WI38 (cell line): ENCODE data around the gene NDUFB11.

Experiments
- H3K4me3 ChIP-seq: 2 replicates; pipeline ENCODE4 v1.5.1; 2011; ENCODE audit warnings: low read depth, mild to moderate bottlenecking, control low read depth, low read length
- TF ChIP-seq, protein P1 (sequence below): IDR thresholded peaks from 2 replicates; pipeline ENCODE4 v1.5.1; 2012; ENCODE audit warnings: low read depth, mild to moderate bottlenecking, control low read depth, low read length

The NDUFB11 gene

DNA sequence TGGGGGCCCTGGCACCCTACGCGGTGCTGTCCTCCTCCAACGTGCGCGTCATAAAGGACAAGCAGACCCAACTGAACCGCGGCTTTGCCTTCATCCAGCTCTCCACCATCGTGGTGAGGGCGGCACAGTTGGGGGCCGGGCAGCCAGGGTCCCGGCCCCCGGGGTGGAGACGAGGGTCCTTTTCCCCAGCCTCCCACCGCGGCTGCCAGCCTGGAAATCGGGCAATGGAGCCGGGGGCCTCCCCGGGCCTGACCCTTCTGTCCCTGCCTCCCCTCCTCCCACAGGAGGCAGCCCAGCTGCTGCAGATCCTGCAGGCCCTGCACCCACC, 35.4 kb upstream of the NDUFB11 start:
- TF ChIP-seq, protein P1, sequence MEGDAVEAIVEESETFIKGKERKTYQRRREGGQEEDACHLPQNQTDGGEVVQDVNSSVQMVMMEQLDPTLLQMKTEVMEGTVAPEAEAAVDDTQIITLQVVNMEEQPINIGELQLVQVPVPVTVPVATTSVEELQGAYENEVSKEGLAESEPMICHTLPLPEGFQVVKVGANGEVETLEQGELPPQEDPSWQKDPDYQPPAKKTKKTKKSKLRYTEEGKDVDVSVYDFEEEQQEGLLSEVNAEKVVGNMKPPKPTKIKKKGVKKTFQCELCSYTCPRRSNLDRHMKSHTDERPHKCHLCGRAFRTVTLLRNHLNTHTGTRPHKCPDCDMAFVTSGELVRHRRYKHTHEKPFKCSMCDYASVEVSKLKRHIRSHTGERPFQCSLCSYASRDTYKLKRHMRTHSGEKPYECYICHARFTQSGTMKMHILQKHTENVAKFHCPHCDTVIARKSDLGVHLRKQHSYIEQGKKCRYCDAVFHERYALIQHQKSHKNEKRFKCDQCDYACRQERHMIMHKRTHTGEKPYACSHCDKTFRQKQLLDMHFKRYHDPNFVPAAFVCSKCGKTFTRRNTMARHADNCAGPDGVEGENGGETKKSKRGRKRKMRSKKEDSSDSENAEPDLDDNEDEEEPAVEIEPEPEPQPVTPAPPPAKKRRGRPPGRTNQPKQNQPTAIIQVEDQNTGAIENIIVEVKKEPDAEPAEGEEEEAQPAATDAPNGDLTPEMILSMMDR: no peak
- no peak overlapping the region for H3K4me3 ChIP-seq

- H3K4me3 ChIP-seq: no peak overlapping the region
- TF ChIP-seq, protein P1: no peak
Measured at GRCh38 chrX:47179221-47179927, 34.9 kb upstream of the NDUFB11 start.

GRCh38 chrX:47178337-47178736, 33.8 kb upstream of the NDUFB11 start:
- no peak overlapping the region for H3K4me3 ChIP-seq
- TF ChIP-seq, protein P1: no peak

DNA sequence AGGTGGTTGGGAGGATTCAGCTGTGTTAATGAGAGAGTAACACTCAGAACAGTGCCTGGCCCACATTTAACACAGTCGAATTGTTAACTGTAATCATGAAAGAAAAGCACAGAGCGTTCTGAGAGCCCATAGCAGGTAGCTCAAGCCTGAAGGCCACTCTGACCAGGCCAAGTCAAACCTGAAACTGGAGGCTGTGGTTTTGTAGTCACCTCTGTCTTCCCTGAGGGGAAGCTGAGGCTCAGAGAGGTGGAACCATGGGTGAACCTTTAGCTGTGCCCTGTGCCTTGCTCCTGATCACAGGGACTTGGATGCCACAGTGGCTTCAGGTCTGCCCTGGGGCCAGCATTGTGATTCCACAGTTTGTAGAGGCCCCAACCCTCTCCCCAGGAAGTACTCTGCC, 32.6 kb upstream of the NDUFB11 start:
- TF ChIP-seq, protein P1: no peak
- H3K4me3 ChIP-seq: no peak overlapping the region

DNA sequence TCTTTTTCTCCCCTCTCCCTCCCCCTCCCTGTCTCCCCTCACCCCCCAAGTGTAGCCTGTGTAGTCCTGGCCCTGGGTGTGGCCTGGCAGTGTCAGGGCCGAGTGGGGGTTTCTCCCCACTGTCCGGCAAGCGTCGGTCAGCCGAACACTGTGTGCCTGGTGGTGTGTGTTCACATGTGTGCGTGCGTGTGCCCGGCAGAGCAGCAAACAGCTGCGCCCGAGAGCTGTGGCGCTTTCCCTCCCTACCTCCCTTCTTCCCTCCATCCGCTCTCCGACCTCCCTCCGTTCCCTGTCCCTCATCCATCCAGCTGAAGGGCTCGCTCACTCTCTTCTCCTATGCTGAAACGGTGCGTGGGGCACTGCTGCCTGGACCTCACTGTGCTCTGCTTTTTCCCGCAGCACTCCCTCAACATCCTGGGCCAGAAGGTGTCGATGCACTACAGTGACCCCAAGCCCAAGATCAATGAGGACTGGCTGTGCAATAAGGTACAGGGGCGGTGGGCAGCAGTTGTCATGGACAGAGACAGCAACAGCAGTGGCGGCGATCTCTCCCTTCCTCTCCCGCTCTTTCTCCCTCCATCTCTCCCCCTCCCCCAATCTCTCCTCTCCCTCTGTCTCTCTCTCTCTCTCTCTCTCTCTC, 31.7 kb upstream of the NDUFB11 start:
- TF ChIP-seq, protein P1: no peak
- no peak overlapping the region for H3K4me3 ChIP-seq

DNA sequence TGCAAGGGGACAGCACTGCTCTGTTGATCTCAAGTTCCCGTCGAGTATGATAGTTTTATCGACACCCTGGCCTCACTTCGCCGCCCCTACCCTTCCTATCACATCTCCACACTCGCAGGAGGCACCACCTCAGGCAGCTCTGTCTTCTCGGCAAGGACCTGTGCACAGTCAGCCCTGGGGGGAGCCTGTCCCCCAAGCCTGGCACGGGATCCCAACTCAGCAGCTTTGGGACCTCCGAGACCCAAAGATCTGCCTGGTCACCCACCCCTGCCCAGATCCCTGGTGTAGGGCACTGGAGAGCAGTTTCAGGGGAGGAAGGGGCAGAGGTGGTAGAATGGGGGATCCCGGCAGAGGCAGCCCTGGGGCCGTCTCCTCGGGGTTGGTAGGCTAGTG, 31.1 kb upstream of the NDUFB11 start:
- no peak overlapping the region for H3K4me3 ChIP-seq
- TF ChIP-seq, protein P1: no peak

DNA sequence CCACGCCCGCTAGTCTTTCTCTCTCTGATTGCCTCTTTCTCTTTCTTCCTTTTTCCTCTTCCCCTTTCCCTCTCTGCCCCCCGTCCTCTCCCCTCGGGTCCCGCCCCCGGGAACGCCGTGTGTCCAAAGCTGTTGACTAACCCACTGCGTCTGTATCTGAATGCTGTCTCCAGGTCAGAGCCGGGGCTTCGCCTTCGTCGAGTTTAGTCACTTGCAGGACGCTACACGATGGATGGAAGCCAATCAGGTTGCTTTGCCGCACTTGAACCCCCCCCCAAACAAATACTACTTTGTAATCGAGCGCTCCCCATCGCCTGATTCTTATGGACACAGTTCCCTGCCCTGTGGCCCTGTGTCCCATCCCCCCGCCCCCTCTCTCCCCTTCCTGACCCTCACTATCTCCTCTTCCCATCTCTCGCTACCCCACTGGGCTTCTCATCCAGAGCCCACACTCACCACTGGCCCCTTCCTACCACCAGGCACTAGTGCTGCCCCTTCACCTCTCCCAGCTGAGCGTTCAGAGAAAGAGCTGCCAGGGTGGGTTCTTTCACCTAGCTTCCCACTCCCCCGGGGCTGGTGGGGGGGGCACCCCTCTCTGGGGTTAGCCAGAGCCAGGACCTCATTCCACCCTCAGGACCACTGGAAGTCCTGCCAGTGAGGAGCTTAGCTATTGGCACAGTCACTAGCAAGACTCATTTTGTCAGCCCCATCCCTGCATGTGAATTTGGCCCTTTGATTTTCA, 30.5 kb upstream of the NDUFB11 start:
- TF ChIP-seq, protein P1: no peak
- no peak overlapping the region for H3K4me3 ChIP-seq
